Measurements from ENCODE around the gene POLK. TPM values are rescaled to one million over a fixed set of nuclear protein-coding genes. Genes with fewer than 3 reads are reported as not detected.
A peak's percentile ranks its signal among the peaks of the same experiment; 100 is the strongest.

The POLK gene
- total RNA-seq, 1 donor from 2014 or later, result 38.2 TPM

GRCh38 chr5:75536694-75537360 is 25.1 kb downstream of the POLK start:
- H3K27me3 ChIP-seq, result no peaks in the 10 kb centered on the region
- H3K4me3 ChIP-seq, result no peak overlapping the region
- DNase-seq, result no peak
- intact Hi-C loops (cut with DNase I), result no loop called here
- peak; percentile 38 for ATAC-seq
- H3K27ac ChIP-seq, result no peak overlapping the region
- H3K4me1 ChIP-seq, result peaks cover 6% of the 10 kb centered on the region
- TF ChIP-seq CTCF (IDR thresholded peaks at IDR 0.05), result no peak
- H3K36me3 ChIP-seq, result no peaks in the 10 kb centered on the region
- H3K9me3 ChIP-seq, result no peaks in the 10 kb centered on the region

- ATAC-seq (no peak), DNase-seq (no peak)
- Histone ChIP-seq H3K27me3 (no peaks in the 10 kb centered on the region), H3K36me3 (no peaks in the 10 kb centered on the region), H3K9me3 (no peaks in the 10 kb centered on the region), H3K4me3 (no peak overlapping the region), H3K27ac (no peak overlapping the region), H3K4me1 (peaks cover 6% of the 10 kb centered on the region)
- intact Hi-C loops (cut with DNase I), result no loop called here
- TF ChIP-seq CTCF (IDR thresholded peaks at IDR 0.05), result no peak
These were observed 26.5 kb downstream of the POLK start for GRCh38 chr5:75538211-75538610.

- ATAC-seq, result no peak
- H3K9me3 ChIP-seq, result no peaks in the 10 kb centered on the region
- H3K27ac ChIP-seq, result no peak overlapping the region
- no peak for DNase-seq
- H3K36me3 ChIP-seq, result peaks cover 4% of the 10 kb centered on the region
- no peaks in the 10 kb centered on the region for H3K27me3 ChIP-seq
- no peaks in the 10 kb centered on the region for H3K4me1 ChIP-seq
- TF ChIP-seq CTCF (IDR thresholded peaks at IDR 0.05), result no peak
- intact Hi-C loops (cut with DNase I), result no loop called here
- no peak overlapping the region for H3K4me3 ChIP-seq
These were observed 33.4 kb downstream of the POLK start for GRCh38 chr5:75545131-75545530.

GRCh38 chr5:75546830-75547229 is 35.1 kb downstream of the POLK start:
- no peak overlapping the region for H3K27ac ChIP-seq
- no peak for TF ChIP-seq CTCF (IDR thresholded peaks at IDR 0.05)
- DNase-seq (no peak), ATAC-seq (no peak)
- H3K36me3 ChIP-seq, result peaks cover 8% of the 10 kb centered on the region
- no peaks in the 10 kb centered on the region for H3K27me3 ChIP-seq
- H3K4me1 ChIP-seq, result no peaks in the 10 kb centered on the region
- intact Hi-C loops (cut with DNase I), result no loop called here
- no peaks in the 10 kb centered on the region for H3K9me3 ChIP-seq
- H3K4me3 ChIP-seq, result no peak overlapping the region

GRCh38 chr5:75547812-75548211 is 36.1 kb downstream of the POLK start:
- TF ChIP-seq CTCF (IDR thresholded peaks at IDR 0.05), result no peak
- DNase-seq, result no peak
- no peaks in the 10 kb centered on the region for H3K9me3 ChIP-seq
- no peak overlapping the region for H3K27ac ChIP-seq
- H3K27me3 ChIP-seq, result no peaks in the 10 kb centered on the region
- H3K36me3 ChIP-seq, result peaks cover 17% of the 10 kb centered on the region
- no peaks in the 10 kb centered on the region for H3K4me1 ChIP-seq
- H3K4me3 ChIP-seq, result no peak overlapping the region
- intact Hi-C loops (cut with DNase I), result no loop called here
- peak; percentile 51 for ATAC-seq

GRCh38 chr5:75550597-75550996 is 38.9 kb downstream of the POLK start:
- intact Hi-C loops (cut with DNase I), result no loop called here
- no peaks in the 10 kb centered on the region for H3K4me1 ChIP-seq
- DNase-seq (no peak), ATAC-seq (no peak)
- TF ChIP-seq CTCF (IDR thresholded peaks at IDR 0.05), result no peak
- no peak overlapping the region for H3K27ac ChIP-seq
- no peak overlapping the region for H3K4me3 ChIP-seq
- no peaks in the 10 kb centered on the region for H3K9me3 ChIP-seq
- peaks cover 34% of the 10 kb centered on the region for H3K36me3 ChIP-seq
- no peaks in the 10 kb centered on the region for H3K27me3 ChIP-seq

All from upper lobe of right lung (tissue), 1 donor.